ENCODE measurements around the gene KSR2.

The KSR2 gene

DNA sequence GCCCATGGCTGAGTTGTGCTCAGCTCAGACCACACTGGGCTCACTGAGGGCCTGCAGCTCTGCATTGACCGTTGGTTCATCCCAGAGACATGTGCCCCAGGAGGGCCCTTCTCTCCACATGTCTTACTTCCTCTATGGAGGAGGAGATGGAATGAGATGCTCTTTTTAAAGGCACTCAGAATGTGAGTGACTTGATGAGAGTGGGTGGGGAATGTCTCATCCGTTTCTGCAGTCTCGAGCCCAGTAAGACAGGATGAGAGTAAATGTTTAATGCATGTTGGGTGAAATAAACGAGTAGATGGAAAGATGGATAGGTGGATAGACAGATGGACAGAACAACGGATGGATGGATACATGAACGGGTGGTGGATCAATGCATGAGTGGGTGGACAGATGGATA lies 538.5 kb downstream of the KSR2 start:
- DNase-seq, result no peak

DNA sequence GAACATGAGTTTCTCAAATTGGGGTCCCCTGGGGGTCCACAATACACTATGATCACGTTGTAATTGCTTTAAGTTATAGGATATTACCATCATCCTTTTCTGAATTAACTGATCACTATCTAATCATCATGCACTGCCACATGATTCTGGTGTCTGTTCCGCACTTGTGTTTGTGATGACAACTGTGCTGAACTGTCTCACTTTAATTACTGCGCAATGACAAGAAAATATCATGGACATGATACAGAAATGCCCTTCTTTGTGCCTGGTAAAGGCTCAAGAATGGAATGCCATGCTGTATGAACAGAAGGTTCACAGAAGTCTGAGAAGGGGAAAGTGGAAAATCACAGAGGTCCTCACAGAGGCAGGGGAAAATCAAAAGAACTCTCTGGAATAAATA lies 541.6 kb downstream of the KSR2 start:
- DNase-seq, result no peak

DNA sequence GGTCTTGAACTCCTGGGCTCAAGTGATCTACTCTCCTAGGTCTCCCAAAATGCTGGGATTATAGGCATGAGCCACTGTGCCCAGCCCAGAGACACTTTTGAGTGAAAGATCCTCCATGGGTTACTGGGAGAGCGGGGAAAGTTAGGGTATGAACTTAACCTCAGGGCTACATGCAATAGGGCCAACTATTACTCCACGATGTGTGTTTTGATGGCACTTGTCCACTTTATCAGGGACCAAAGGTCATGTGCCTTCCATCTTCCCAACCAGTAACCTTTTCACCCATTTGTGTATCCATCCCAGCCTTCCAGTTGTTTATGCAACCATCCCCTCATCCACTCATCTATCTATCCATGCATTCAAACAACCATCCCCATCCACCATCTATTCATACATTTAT lies 546.8 kb downstream of the KSR2 start:
- DNase-seq, result no peak

DNA sequence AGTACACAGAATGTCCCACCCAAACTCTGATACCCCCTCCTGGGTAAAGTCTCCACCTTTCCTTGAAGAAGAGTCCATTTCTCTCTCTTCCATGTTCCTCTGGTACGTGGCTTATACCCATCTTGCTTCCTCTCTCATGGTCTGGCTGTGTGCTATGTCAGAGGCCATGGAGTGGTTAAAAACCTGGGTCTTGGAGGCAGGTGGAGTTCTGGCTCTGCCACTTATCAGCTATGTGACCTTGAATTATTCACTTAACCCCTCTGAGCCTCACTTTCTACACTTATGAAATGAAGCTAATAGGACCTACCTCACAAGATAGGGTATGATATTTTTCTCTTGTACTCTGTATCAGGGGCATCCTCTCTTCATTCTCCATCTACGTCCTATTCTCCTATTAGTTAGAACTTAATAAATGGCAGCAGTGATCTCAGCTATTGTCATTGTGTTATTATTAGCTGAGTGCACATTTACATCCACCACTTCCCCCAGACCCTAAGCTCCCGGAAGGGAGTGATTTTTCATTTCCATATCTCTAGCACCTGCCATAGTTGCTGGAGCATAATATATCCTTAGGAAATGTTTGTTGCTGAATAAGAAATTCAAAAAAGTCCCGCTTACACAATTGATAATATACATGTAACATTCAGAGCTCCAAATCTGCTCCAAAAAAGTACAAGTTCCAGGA lies 547.6 kb downstream of the KSR2 start:
- no peak for DNase-seq

DNA sequence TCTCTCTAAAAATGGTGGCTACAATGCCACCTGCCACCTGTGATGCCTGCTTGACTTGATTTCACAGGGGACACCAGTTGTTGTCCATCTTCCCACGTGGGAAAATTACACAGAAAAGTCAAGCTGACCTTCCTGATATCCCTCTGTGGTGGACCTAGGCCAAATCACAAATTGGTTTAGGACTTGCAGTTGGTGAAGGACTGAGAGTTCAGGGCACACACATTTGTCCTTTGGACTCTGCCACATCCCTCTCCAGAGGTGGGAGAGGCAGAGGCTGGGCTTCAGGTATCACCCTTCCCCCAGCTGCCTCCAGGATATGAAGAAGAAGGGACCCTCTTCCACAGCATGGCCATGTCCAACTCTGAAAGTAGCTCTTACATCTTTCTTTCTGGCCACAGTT lies 551.8 kb downstream of the KSR2 start:
- no peak for DNase-seq

DNA sequence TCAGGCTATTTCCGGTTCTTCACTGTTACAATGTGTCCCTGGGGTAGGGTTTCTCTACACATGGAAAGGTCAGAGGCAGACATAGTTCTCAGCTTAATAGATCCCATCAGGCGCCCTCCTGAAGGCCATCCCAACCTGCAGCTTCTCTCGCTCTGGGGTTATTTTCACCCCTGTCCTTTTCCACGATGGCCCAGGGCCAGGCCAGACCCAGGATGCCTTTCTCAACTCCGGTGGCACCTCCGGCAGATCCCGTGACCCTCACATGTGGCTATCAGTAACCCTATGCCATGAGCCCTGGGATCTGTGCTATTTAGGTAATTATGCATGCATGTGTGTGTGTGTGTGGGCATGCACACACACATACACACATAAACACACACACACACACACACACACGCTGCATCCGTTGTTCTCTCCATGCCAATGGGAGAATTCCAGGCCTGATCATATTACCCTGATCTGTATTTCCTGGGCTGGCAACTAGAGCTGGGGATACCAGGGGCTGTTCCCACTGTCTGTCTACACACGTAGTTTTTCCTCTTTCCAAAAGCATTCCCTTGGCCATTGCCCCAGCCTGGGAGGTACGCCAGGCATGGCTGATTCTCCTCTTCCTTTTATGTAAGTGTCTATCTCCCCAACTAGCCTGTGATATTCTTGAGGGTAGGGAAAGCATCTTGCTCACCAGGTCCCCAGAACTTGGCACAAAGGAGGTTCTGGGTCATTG lies 556.2 kb downstream of the KSR2 start:
- no peak for DNase-seq

DNA sequence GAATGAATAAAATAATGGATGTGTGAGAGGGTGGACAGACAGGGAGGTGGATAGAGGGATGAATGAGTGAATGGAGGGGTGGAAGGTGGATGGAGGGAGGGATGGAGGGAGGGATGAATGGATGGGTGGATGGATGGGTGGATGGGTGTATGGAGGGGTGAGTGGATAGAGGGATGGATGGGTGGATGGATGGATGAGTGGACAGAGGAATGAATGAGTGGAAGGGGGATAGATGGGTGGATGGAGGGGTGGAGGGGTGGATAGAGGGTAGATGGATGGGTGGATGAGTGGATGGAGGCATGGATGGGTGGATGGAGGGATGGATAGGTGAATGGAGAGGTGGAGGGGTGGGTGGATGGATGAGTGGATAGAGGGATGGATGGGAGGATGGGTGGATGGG lies 559.5 kb downstream of the KSR2 start:
- no peak for DNase-seq

DNA sequence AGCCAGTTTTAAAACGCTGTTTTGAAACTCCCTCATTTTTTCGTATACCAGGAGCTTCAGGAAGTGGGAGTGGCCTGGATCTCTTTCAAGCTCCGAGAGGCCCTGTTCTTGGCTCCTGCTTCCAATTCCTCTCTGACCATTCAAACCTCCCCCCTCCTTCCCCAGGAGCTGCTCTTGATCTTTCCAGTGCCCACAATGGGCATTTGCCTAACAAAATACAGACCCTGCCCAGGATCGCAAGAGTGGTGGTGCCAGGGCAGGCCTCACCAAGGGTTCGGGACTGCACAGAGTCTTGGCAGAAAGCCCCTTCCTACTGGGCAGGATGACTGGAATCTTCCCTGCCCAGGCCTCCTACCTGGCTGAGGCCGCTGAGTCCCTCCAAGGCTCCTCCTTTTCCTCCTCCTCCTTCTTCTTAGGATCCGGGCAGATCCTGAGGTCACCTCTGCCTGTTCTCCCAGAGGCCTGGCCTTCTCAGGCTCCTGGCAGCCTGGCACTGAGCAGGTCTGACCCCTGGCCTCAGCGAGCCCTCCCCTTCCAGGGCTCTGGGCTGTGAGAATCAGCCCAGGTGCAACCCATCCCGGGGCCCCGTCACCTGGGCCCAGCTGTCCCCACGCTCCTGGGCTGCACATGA lies 560.5 kb downstream of the KSR2 start:
- DNase-seq, result no peak

DNA sequence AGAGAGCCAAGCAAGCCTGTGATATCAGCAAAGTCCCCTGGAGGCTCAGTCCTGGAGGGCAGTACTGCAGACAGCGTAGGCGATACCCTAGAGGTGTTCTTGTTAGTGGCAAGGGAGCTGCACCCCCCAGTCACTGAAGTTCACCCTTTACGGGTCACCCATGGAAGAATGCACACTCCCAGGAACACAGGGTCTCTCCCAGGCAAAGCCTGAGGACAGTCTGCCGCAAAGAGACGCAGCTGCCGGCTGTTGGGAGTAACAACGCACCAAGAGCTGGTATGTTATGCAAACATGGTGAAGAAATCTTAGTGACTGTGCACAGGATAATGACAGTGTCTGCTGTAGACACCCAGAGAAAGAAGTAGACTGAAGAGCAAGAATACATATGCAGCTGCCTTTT lies 563.9 kb downstream of the KSR2 start:
- DNase-seq, result no peak

DNA sequence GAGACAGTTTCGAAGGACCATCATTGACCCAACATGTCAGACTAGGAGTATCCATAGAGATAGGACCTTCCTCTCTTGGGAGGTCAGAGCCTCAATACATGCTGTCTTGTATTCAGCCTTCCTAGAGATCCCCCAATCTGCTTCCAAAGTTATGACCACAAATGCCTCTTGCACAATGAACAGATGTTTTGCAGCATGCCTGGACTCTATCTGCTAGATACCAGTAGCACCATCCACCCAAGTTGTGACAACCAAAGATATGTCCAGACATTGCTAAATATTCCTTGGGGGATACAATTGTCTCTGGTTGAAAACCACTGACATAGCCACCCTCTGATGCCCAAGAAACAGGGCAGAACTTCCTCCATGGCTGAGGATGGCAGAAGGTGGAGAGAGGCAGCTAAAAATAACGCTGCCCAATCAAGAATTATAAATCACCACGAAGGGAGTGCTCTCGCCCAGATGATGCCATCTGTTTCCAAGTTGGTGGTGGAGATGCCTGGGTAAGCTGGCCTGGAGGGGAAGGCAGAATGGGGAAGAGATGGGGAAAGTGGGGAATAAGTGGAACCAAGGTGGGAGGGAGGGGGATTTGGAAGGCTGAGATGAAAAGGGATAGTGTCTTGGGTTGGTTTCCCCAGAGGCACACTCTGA lies 564.5 kb downstream of the KSR2 start:
- DNase-seq, result no peak

DNA sequence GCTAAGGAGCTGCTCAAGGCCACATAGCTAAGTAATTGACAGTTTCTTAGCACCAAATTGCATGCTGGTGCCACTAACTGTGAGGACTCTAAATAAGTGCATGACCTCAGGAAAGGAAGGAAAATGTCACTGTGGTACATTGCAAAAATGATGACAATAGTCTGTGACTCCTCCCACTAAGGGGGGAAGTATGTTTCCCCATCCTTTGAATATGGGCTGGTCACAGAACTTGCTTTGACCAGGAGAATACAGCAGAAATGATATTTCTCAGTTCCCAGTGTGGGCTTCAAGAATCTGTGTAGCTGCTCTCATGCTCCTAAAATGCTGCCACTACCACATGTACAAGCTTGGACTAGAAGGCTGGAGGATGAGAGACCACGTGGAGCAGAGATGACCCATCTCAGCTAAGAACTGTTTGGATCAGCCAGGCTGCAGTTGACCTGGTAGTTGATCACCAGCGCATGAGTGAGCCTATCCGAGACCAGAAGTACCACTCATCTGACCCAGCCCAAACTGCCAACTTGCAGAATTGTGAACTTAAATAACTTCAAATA lies 565.1 kb downstream of the KSR2 start:
- DNase-seq, result no peak

Measured in DMS153 (cell line).